Type B pancreatic cell (in vitro differentiated cells): ENCODE data around the gene FLRT1. TPM values are rescaled to one million over a fixed set of nuclear protein-coding genes. Genes with fewer than 3 reads are reported as not detected.
A peak's percentile ranks its signal among the peaks of the same experiment; 100 is the strongest.

ENCODE experiments used
- DNase-seq: peaks from one replicate; pipeline ENCODE4 v3.0.0; 2021; ENCODE audit warnings: mixed read lengths; ENCODE audit not compliant: unreplicated experiment; ENCODE audit errors: extremely low spot score
- H3K27ac Mint-ChIP-seq: 2 replicates; pipeline ENCODE4 v1.8.0; 2021; ENCODE audit warnings: mild to moderate bottlenecking, mixed read lengths
- H3K27me3 Mint-ChIP-seq: 2 replicates; pipeline ENCODE4 v1.8.0; 2021; ENCODE audit warnings: mixed read lengths
- H3K36me3 Mint-ChIP-seq: 2 replicates; pipeline ENCODE4 v1.8.0; 2021; ENCODE audit warnings: mixed read lengths
- H3K4me1 Mint-ChIP-seq: one replicate; pipeline ENCODE4 v1.8.0; 2021; ENCODE audit warnings: mixed read lengths; ENCODE audit not compliant: unreplicated experiment
- H3K4me3 Mint-ChIP-seq: 2 replicates; pipeline ENCODE4 v1.8.0; 2021; ENCODE audit warnings: mild to moderate bottlenecking, mixed read lengths
- H3K9me3 Mint-ChIP-seq: 2 replicates; pipeline ENCODE4 v1.8.0; 2021; ENCODE audit warnings: mixed read lengths
- CTCF ChIP-seq: fragments of 200-600 bp; sonication (generic); conservative IDR thresholded peaks from 2 replicates; pipeline ENCODE4 v1.5.0; 2021; ENCODE audit warnings: antibody characterized with exemption, mild to moderate bottlenecking
- total RNA-seq: library from RNA; stranded (reverse); gene quantifications from 2 replicates; pipeline ENCODE4 v1.2.1, GENCODE V29; 2021; ENCODE audit warnings: low replicate concordance

FLRT1 gene
- total RNA-seq, 1 donor from 2014 or later, result 3.0 TPM

DNA sequence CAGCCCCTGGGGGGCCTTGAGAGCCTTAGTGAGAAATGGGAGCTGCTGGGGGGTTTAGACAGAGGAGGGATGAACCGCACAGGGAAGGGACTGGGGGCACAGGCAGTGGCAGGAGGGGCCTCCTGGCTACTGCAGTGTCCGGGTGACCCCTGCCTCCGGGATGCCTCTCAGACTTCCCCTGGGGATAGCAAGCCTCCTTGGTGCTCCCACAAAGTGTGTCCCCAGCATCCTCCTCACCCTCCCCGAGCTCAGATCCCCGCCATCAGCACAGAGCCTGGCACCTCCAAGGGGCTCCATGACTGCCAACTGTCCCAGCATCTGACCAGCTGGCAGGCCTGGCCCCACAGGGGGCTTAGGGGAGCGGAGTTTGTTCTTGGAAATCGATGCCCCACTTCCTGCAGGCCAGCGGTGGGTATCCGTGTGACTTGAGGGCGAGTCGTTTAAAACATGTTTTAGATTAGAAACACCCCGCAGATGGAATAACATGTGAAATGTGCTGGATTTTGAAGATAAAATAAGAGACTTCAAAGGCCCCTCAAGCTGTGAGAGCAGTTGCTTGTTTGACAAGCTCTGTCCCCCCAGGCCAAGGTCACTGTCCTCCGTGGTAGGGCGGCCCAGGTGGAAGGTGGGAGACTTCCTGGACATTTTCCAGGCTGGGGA is 13.5 kb upstream of the FLRT1 start:
- no peak for TF ChIP-seq CTCF
- Mint-ChIP-seq H3K9me3 (no peaks in the 10 kb centered on the region), H3K36me3 (no peaks in the 10 kb centered on the region), H3K27me3 (peaks cover 8% of the 10 kb centered on the region), H3K4me1 (peaks cover 33% of the 10 kb centered on the region), H3K4me3 (peak overlapping the region; percentile 39), H3K27ac (peak overlapping the region; percentile 34)
- DNase-seq, result no peak

GRCh38 chr11:64023712-64024710 is 11.7 kb upstream of the FLRT1 start:
- H3K36me3 Mint-ChIP-seq, result no peaks in the 10 kb centered on the region
- H3K9me3 Mint-ChIP-seq, result no peaks in the 10 kb centered on the region
- DNase-seq, result no peak
- peaks cover 8% of the 10 kb centered on the region for H3K27me3 Mint-ChIP-seq
- H3K4me1 Mint-ChIP-seq, result peaks cover 34% of the 10 kb centered on the region
- no peak for TF ChIP-seq CTCF
- H3K4me3 Mint-ChIP-seq, result no peak overlapping the region
- no peak overlapping the region for H3K27ac Mint-ChIP-seq

DNA sequence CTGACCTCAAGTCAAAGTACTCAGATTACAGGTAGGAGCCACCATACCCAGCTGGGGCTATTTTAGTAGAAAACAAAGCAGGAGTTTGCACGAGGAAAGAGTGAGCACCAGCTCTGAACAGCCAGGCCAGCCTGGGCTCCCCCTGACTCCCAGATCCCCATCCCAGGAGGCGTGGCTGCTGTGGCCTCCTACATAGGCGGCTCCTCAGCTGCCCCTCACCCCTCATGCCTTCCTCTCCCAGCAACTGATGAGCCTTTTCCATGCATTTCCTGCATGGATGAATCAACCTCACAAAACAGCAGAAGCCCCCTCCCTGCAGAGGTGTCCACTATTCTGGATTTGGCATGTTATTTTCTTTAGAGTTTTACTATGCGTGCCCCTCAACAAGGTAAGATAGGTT is 10.5 kb upstream of the FLRT1 start:
- Mint-ChIP-seq H3K9me3 (no peaks in the 10 kb centered on the region), H3K27ac (peak overlapping the region; percentile 77), H3K36me3 (no peaks in the 10 kb centered on the region), H3K4me3 (peak overlapping the region; percentile 20), H3K27me3 (peaks cover 8% of the 10 kb centered on the region), H3K4me1 (peaks cover 41% of the 10 kb centered on the region)
- no peak for TF ChIP-seq CTCF
- no peak for DNase-seq

DNA sequence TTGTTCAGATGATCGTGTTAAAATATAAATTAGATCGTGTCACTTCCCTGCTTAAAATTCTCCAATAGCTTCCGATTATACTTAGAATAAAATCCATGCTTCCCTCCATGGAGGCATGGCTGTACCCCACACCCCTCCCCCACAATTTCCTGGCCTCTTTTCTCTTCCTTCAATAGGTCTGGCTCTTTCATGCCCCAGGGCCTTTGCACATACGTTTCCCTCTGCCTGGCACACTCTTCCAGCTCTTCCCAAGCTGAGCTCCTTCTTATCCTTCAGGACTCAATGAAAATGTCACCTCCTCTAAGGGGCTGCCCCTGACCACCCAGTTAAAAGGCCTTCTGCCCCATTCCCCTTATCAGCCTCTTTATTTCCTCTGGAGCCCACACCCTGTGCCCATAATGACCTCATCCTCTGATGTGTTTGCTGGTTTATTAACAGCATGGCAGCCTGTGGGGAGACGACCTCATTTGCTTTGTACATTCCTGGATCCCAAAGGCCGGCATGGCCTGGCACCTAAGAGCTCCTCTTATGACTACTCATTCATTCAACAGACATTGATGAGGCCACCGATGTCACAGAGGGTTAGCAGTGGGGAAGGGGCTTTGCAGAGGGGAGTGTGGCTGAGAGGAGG is 9.0 kb upstream of the FLRT1 start:
- H3K4me3 Mint-ChIP-seq, result no peak overlapping the region
- H3K4me1 Mint-ChIP-seq, result peaks cover 43% of the 10 kb centered on the region
- H3K36me3 Mint-ChIP-seq, result no peaks in the 10 kb centered on the region
- no peak for TF ChIP-seq CTCF
- no peak for DNase-seq
- no peaks in the 10 kb centered on the region for H3K9me3 Mint-ChIP-seq
- no peak overlapping the region for H3K27ac Mint-ChIP-seq
- peaks cover 9% of the 10 kb centered on the region for H3K27me3 Mint-ChIP-seq

GRCh38 chr11:64027651-64028397 is 7.9 kb upstream of the FLRT1 start:
- Mint-ChIP-seq H3K36me3 (no peaks in the 10 kb centered on the region), H3K27ac (no peak overlapping the region), H3K4me1 (peaks cover 36% of the 10 kb centered on the region), H3K27me3 (peaks cover 12% of the 10 kb centered on the region), H3K9me3 (no peaks in the 10 kb centered on the region), H3K4me3 (peak overlapping the region; percentile 14)
- DNase-seq, result no peak
- TF ChIP-seq CTCF, result no peak
